ENCODE measurements around the gene ZNF679. TPM values are rescaled to one million over a fixed set of nuclear protein-coding genes. Genes with fewer than 3 reads are reported as not detected.
"Not testable (repeated sequence)": the region's sequence is repeated elsewhere in the genome, so short reads cannot be mapped to it uniquely, and the experiment has no call there.

Gene ZNF679
- total and polyA plus RNA-seq, 9 donors: not detected

GRCh38 chr7:64192775-64193174 lies 35.5 kb upstream of the ZNF679 start:
- Histone ChIP-seq H3K4me1 (ENCODE audit: insufficient read depth) (no peaks in the 10 kb centered on the region), H3K36me3 (no peaks in the 10 kb centered on the region), H3K9me3 (no peaks in the 10 kb centered on the region), H3K4me3 (no peak overlapping the region), H3K27ac (no peak overlapping the region), H3K27me3 (no peaks in the 10 kb centered on the region)
- intact Hi-C loops (cut with DNase I): no loop called here
- WGBS, 3 donors: 75 to 81% (median 76%) methylated on average over 8 of the region's 8 CpGs
- TF ChIP-seq EP300 (IDR thresholded peaks at IDR 0.05) (no peak), CTCF (IDR thresholded peaks at IDR 0.05) (no peak), POLR2A (IDR thresholded peaks at IDR 0.05) (no peak)
- DNase-seq: no peak

- H3K27ac ChIP-seq: no peak within 1 kb of the TSS
- 82 to 89% (median 84%) methylated on average over 13 of the region's 13 CpGs for WGBS, 3 donors
- TF ChIP-seq EP300 (IDR thresholded peaks at IDR 0.05) (no peak), POLR2A (IDR thresholded peaks at IDR 0.05) (no peak), CTCF (IDR thresholded peaks at IDR 0.05) (no peak)
- DNase-seq: no peak
- H3K27me3 ChIP-seq: no peaks in the 10 kb centered on the region
- no peak within 1 kb of the TSS for H3K4me3 ChIP-seq
- no peaks in the 10 kb centered on the region for H3K36me3 ChIP-seq
- intact Hi-C loops (cut with DNase I): no loop called here
- no peaks in the 10 kb centered on the region for H3K4me1 ChIP-seq (ENCODE audit: insufficient read depth)
- peaks cover 0 to 3% of the 10 kb centered on the region in 2 donors for H3K9me3 ChIP-seq
Measured at GRCh38 chr7:64206903-64207302, 21.4 kb upstream of the ZNF679 start, which contains the start of gene ZNF735. Gene ZNF735, plus strand, starts transcription at chr7:64207203. Its CDS starts 0 bp downstream, at chr7:64207203.

- H3K4me3 ChIP-seq; H3K36me3 ChIP-seq; H3K4me1 ChIP-seq (ENCODE audit: insufficient read depth); intact Hi-C loops (cut with DNase I); H3K27ac ChIP-seq; H3K27me3 ChIP-seq; H3K9me3 ChIP-seq; DNase-seq: not testable (repeated sequence)
- 64 to 84% (median 74%) methylated on average over 5 of the region's 5 CpGs for WGBS, 3 donors
Measured at GRCh38 chr7:64219710-64220298, 8.5 kb upstream of the ZNF679 start.

GRCh38 chr7:64223366-64223765 lies 4.9 kb upstream of the ZNF679 start:
- H3K4me3 ChIP-seq: no peak overlapping the region
- H3K27ac ChIP-seq: no peak overlapping the region
- H3K27me3 ChIP-seq: no peaks in the 10 kb centered on the region
- no peak for DNase-seq
- no peaks in the 10 kb centered on the region for H3K36me3 ChIP-seq
- H3K4me1 ChIP-seq (ENCODE audit: insufficient read depth): no peaks in the 10 kb centered on the region
- intact Hi-C loops (cut with DNase I): no loop called here
- H3K9me3 ChIP-seq: no peaks in the 10 kb centered on the region
- WGBS, 3 donors: 25 to 40% (median 31%) methylated on average over 2 of the region's 2 CpGs
- TF ChIP-seq CTCF (IDR thresholded peaks at IDR 0.05) (no peak), POLR2A (IDR thresholded peaks at IDR 0.05) (no peak), EP300 (IDR thresholded peaks at IDR 0.05) (no peak)

GRCh38 chr7:64266341-64266919 lies 38.2 kb downstream of the ZNF679 start:
- no peaks in the 10 kb centered on the region for H3K27me3 ChIP-seq
- TF ChIP-seq POLR2A (IDR thresholded peaks at IDR 0.05) (no peak), EP300 (IDR thresholded peaks at IDR 0.05) (no peak), CTCF (IDR thresholded peaks at IDR 0.05) (no peak)
- H3K36me3 ChIP-seq: no peaks in the 10 kb centered on the region
- no peak overlapping the region for H3K27ac ChIP-seq
- H3K9me3 ChIP-seq: no peaks in the 10 kb centered on the region
- H3K4me1 ChIP-seq (ENCODE audit: insufficient read depth): no peaks in the 10 kb centered on the region
- DNase-seq: no peak
- intact Hi-C loops (cut with DNase I): no loop called here
- H3K4me3 ChIP-seq: no peak overlapping the region
- WGBS, 3 donors: 78 to 95% (median 79%) methylated on average over 1 of the region's 1 CpG

Measured in ovary (tissue), 9 donors.